DMS53 (cell line): Measurements from ENCODE around the gene ARHGAP27.
"Not testable (repeated sequence)": the region's sequence is repeated elsewhere in the genome, so short reads cannot be mapped to it uniquely, and the experiment has no call there.

Experiments
- DNase-seq: peaks from one replicate; lab custom pipeline; 2025; lab: John Stamatoyannopoulos, UW

The ARHGAP27 gene

GRCh38 chr17:45432405-45433158 is at the start of gene ARHGAP27:
TSS of gene ARHGAP27 (minus strand) at chr17:45432870. CDS start at chr17:45430279, 2,591 bp downstream.
- peak; percentile 85 for DNase-seq

GRCh38 chr17:45482317-45482716 is 49.6 kb upstream of the ARHGAP27 start:
- not testable (repeated sequence) for DNase-seq

- not testable (repeated sequence) for DNase-seq
Measured at GRCh38 chr17:45475436-45475835, 42.8 kb upstream of the ARHGAP27 start.

- DNase-seq = not testable (repeated sequence)
Measured at GRCh38 chr17:45472249-45472648, 39.6 kb upstream of the ARHGAP27 start.

- not testable (repeated sequence) for DNase-seq
Measured at GRCh38 chr17:45469204-45469563, 36.5 kb upstream of the ARHGAP27 start.

GRCh38 chr17:45468293-45469203 is 35.9 kb upstream of the ARHGAP27 start:
- DNase-seq = not testable (repeated sequence)

GRCh38 chr17:45461524-45462327 is 29.1 kb upstream of the ARHGAP27 start:
- peak; percentile 96 for DNase-seq

- DNase-seq = not testable (repeated sequence)
Measured at GRCh38 chr17:45460422-45460821, 27.8 kb upstream of the ARHGAP27 start.

- not testable (repeated sequence) for DNase-seq
Measured at GRCh38 chr17:45454341-45454740, 21.7 kb upstream of the ARHGAP27 start.

- not testable (repeated sequence) for DNase-seq
Measured at GRCh38 chr17:45453731-45454130, 21.1 kb upstream of the ARHGAP27 start.

- not testable (repeated sequence) for DNase-seq
Measured at GRCh38 chr17:45453225-45453534, 20.5 kb upstream of the ARHGAP27 start.

GRCh38 chr17:45452329-45453224 is 19.9 kb upstream of the ARHGAP27 start:
- not testable (repeated sequence) for DNase-seq

GRCh38 chr17:45451660-45452059 is 19.0 kb upstream of the ARHGAP27 start:
- not testable (repeated sequence) for DNase-seq

- no peak for DNase-seq
Measured at GRCh38 chr17:45451131-45451530, 18.5 kb upstream of the ARHGAP27 start.

- not testable (repeated sequence) for DNase-seq
Measured at GRCh38 chr17:45449708-45450329, 17.1 kb upstream of the ARHGAP27 start.

GRCh38 chr17:45449260-45449659 is 16.6 kb upstream of the ARHGAP27 start:
- not testable (repeated sequence) for DNase-seq

GRCh38 chr17:45448483-45448882 is 15.8 kb upstream of the ARHGAP27 start:
- not testable (repeated sequence) for DNase-seq

- DNase-seq = not testable (repeated sequence)
Measured at GRCh38 chr17:45448066-45448465, 15.4 kb upstream of the ARHGAP27 start.

- not testable (repeated sequence) for DNase-seq
Measured at GRCh38 chr17:45447650-45448049, 15.0 kb upstream of the ARHGAP27 start.

GRCh38 chr17:45446872-45447625 is 14.4 kb upstream of the ARHGAP27 start:
- not testable (repeated sequence) for DNase-seq
